Activated CD8-positive, alpha-beta memory T cell treated with anti-CD3 and anti-CD28 coated beads, Interleukin-2, amount 50 U/mL, for 24 hours (primary cell): ENCODE data around the gene GYPC.
"Not testable (repeated sequence)": the region's sequence is repeated elsewhere in the genome, so short reads cannot be mapped to it uniquely, and the experiment has no call there.

Source experiments
- DNase-seq: peaks from one replicate; pipeline ENCODE4 v3.0.0-alpha.2; 2020; ENCODE audit errors: extremely low read depth

GYPC gene

DNA sequence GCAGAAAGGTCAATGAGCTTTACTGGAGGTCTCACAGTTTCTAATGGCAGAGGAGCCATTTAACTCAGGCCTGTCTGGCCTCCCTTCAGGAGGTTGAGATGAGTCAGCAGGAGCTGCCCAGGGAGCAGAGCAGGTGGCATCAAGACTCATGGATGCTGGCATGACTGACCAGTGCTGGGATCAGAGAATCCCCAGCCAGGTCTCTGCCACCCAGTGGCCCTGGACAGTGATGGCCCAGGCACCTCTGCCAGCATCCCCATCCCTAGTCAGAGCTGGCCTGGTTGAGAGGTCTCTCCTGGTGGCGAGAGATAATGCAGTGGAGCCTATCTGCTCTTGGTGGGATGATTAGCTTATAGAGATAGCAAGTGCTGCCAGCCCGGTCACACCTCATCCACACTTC is 43.1 kb downstream of the GYPC start:
- no peak for DNase-seq

DNA sequence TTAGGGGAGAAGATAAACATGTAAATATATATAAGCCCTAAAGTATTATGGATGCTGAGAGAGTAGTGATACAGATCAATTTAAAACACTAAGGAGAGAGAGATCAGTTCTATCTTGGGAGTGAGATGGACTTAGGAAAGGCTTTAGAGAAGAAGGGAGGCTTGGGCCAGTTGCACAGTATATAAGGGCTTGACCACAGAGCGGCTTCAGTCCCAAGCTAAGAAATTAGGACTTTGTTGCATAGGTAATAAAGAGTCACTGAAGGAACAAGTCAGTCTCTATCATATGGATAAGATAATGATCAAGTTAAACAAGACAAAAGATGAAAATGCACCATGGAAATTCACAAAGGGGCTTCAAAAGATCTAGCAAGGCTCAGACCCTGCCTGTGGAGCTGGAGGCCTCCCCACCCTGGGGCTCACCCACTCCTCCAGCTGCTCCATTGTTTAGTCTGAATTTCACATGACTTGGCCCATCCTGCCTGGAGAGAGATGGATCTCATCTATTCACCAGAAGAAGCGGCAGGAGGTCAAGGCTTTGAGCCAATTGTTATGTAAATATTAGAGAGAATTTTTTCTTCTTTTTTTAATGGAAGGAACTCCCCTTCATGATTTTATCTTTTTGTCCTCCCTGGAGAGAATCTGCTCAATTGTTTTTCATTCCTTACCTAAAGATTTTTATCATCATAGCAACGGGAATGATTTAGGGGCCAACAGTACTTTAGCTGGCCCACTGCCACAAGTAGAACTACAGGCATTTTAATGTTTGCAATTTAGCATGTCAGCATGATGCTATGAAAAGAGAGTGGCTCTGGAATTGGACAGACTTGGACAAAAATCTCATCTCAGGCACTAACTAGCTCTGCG is 44.0 kb downstream of the GYPC start:
- DNase-seq: no peak

DNA sequence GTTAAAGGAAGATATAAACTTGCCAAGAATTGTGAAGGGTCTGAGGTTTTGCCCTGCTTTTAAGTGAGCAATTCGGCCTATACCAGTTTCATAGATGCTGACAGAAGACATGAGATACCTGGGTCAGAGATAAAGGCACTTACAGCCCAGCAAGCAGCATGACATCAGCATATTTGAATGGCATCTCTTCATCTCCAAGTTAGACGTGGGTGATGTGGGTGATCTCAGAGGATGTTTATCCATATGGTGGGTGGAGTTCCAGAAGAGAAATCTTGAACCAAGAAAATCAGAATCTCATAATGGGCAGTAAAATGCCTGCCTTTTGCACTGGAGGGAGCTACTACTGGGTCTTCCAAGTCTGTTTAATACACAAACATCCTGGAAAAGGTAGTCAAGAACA is 44.7 kb downstream of the GYPC start:
- no peak for DNase-seq

DNA sequence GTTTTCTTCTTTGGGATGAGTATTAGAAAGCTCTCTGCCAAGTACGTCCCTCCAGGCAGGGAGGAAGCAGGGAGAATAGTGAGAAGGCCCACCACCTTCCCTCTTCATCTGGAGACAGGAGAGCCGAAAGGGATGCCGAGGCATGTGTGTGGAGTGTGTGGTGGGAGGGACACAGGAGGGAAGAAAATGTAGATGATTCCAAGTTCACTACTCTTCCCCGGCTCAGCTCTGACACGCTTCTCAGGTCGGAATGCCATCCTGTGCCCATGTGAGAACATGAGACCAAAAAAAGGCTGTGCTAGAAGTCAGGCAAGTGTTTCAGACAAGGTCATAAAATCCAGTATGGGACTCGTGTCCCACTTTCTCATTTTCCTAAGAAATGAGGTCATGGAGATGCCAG is 47.4 kb downstream of the GYPC start:
- no peak for DNase-seq

DNA sequence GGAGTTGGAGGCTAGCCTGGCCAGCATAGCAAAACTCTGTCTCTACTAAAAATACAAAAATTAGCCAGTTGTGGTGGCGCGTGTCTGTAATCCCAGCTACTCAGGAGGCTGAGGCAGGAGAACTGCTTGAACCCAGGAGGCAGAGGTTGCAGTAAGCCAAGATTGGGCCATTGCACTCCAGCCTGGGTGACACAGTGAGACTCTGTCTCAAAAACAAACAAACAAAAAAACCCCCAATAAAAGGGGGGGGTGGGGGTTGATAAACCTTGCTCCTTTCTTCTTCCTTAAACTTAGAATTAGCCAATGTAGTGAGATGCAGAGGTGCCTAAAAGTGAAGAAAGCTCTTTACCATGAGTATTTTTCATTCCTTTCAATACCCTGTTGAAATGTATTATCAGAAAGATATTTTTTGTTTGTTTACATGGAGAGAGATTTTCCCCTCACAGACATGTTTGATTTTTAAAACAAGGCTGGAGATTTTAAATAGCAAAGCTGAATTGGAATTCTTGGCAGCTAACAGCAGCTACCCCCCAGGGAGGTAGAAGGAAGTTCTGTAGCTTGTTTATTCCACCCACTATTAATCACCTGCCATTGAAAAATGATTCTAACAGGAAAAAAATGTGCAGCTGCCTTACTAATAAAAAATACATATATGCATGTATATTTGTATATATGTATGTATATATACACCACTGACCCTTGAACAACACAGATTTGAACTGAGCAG is 48.6 kb downstream of the GYPC start:
- DNase-seq: no peak

DNA sequence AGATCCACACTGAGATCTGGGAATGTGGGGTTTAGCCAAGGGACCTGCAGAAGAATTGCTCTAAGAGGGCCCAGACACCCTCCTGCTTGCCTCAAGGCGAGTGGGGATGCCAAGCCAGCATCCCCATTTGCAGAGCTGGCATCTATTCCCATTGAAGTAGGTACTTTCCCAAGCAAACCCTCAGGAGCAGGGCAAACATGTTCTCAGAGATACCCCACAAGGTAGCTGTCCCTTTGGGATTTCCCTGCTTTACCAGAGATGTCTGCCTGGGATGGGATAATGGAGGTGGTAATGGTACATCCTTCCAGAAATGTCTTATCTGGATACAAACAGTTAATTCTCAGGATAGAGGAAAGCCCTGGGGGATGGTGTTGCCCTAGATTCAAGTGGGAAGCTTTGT is 51.2 kb downstream of the GYPC start:
- no peak for DNase-seq

GRCh38 chr2:126707941-126708340 is 52.0 kb downstream of the GYPC start:
- no peak for DNase-seq

- no peak for DNase-seq
Observed at GRCh38 chr2:126714191-126714965, 58.4 kb downstream of the GYPC start.

DNA sequence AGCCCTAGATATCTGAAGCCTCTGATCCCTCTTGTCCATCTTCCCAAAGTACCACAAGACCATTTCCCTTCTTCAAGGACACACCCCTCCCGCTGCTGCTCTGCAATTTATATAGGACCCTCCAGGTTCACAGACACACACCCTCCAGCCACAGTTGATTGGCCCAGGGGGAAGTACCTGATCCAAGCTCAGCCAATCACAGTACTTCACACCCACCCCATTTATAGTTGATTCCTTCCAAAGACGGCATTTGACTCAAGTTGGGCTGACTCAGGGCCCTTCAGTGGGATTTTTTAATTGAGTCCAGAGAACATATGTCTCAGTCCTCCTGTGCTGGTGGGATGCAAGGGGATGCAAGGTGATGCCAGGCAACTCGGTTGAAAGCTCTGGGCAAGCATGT is 59.2 kb downstream of the GYPC start:
- DNase-seq: no peak

DNA sequence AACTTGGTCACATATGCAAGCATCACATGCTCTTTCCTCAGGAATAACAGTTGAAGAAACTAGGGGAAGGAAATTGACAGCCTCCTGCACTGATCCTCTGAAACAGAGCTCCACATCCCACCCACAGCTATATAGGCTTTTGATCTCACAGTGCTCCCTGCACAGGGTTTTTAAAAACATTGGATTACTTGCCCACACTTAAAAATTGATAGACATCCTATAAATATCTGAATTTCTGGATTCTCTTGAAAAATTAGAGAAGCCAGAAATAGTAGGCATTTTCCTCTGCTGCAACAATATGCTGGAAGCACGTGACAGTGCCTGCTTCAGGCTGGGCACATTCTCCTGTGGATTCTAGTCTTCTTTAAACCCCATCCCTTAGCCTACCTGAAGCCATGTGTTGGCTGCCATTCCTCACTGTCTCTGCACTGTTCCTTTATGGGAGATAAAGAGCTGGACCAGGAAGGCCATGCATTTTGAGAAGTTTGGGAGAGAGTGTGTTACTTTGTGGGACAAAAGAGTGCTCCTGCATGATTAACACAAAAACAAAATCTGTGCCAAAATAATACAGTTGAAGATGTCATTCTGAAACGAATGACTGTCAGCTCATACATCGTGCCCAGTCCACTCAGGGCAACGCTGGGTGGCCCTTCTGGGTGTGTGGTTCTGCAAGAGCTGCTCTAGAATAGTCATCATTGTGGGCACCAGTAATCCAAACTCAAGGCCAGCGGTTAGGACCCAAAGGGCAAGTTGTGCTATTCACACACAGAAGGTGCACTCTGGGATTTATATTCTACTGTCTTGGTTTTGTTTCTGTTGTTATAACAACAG is 59.8 kb downstream of the GYPC start:
- DNase-seq: no peak

DNA sequence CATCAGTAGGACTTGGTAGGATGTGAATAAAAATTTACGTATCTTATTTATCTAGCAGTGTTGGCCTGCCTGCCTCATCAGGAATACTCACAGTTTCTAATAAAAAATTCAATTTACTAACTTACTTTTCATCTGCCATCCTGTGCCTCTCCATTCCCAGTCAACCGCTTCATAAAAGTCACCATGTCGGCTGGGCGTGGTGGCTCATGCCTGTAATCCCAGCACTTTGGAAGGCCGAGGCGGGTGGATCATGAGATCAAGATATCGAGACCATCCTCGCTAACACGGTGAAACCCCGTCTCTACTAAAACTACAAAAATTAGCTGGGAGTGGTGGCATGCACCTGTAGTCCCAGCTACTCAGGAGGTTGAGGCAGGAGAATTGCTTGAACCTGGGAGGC is 61.3 kb downstream of the GYPC start:
- not testable (repeated sequence) for DNase-seq

DNA sequence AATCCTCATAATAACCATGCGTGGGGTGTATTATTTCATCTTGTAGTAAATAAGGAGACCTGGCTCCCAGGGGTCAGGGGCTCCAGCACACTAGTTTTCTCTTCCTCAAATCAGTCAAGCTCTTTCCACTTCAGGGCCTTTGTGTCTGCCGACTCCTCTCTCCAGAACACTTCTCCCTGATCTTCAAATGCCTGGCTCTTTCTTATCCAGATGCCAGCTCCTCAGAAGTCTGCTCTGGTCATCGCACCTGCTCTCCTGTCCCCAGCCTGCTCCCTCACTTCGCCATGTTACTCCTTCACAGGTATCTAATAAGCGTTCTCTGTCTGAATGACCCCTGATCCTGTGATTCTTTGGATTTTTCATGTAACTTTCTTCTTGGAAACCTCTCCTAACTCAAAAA is 62.0 kb downstream of the GYPC start:
- no peak for DNase-seq

- DNase-seq: no peak
Observed at GRCh38 chr2:126719191-126719832, 63.4 kb downstream of the GYPC start.

DNA sequence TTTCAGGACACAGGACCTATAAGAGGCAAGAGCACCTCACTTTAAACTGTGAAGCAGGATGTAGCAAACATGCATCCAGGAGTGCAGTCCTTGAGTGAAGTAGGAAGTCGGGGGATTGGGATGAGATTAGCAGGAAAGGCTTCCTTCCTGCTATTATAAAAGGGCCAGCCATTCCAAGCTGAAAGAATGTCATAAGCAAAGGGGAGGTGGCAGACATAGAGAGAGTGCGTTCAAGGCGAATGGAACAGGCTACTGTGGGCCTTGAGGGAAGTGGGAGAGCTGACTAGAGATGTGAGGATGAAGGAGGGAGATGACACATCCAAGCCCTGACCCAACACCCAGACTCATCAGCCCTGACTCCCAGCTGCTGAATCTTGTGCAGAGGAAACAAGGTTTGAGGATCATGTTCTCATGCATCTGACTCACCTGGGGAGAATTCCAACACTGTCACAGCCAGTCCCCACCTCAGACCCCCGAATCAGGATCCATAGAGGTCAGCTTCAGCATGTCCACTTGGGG is 63.9 kb downstream of the GYPC start:
- DNase-seq: no peak

- DNase-seq: no peak
Observed at GRCh38 chr2:126720638-126721037, 64.7 kb downstream of the GYPC start.

DNA sequence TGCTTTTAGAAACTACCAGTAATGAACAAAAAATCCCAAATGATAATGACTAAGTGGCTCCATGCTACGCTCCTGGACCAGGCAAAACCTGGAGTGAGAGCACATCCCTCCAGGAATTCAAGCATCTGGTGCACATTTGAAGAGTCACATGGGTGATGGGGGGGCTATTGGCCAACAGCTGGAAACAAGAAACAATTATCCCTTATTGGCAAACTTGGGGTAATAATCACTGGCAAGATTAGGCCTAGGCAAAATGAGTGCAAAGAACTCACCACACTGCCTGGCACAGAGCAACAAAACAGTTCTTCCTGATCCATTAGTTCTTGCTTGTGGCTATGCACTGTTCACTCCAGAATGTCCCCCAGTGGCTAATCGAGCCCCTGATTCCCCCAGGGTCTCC is 66.1 kb downstream of the GYPC start:
- DNase-seq: no peak

DNA sequence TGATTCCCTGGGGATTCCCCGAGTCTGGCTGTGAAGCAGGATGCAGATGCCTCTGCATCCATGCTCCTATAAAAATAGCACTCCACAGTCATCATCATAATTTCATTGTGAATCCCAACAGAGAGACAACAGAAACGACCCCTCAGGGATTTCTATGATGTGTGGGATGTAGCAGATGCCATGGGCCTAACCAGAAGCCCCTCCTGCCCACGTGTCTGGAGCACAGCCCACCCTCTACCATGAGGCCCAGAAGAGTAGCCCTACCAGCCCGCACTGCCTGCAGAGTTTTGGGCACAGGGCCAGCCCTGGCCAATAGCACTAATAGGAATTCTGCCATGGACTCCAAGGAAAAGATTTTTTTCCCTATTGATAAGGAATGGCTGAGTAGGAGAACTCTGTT is 66.6 kb downstream of the GYPC start:
- DNase-seq: no peak

DNA sequence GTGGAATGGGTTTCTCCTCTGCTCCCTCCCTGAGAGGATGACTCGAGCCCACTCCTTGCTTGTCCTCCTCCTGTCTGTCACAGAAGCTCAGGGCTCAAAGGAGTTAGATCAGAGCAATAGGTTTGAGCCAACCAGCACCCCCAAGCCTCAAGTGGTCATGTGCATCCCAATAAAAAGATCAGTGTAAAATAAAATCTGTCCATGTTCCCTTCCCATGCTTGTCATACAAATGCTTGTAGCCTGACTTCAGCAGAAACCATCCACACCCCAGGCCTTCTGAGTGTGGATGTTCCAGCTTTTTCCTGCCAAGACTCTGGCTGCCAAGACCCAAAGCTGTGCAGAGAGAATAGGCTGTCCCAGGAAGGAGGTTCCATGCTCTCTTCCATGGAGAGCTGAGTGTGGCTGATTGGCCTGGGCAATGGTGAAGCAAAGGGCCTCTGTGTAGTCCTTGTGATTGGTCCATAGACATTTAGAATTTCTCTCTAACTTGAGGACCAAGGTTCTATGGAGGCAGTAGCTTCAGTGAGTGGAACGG is 67.4 kb downstream of the GYPC start:
- no peak for DNase-seq

DNA sequence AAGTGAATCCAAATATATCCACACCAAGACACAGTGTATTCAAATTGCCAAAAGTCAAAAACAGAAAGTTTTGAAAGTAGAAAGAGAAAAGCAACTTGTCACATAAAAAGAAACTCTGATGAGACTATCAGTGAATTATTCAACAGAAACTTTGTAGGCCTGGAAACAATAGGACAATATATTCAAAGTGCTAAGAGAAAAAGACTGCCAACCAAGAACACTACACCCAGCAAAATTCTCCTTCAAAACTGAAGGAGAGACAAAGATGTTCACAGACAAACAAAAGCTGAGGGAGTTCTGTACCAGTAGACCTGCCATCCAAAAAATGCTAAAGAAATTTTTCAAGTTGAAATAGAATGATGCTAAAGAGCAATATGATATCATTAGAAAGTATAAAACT is 69.6 kb downstream of the GYPC start:
- DNase-seq: no peak

- DNase-seq: no peak
Observed at GRCh38 chr2:126729896-126730295, 73.9 kb downstream of the GYPC start.

DNA sequence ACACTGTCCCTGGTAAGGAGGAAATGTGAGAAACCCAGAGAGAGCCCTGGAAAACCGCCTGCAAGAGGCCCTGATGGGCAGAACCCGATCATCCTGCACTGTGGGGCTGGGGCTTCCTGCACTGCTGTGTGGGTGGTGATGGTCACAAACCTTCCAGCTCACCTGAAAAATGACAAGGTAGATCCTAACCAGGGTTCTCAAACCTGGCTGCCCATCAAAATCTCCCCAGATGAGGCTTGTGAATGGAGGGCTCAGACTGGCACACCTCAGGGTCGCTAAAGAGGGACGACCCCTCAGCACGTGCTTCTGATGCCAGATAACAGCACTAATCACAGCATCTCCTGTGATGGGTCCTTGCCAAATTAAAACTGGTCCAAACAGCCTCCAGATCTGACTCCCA is 74.7 kb downstream of the GYPC start:
- DNase-seq: no peak
